ENCODE measurements around the gene RCOR2.

DNA sequence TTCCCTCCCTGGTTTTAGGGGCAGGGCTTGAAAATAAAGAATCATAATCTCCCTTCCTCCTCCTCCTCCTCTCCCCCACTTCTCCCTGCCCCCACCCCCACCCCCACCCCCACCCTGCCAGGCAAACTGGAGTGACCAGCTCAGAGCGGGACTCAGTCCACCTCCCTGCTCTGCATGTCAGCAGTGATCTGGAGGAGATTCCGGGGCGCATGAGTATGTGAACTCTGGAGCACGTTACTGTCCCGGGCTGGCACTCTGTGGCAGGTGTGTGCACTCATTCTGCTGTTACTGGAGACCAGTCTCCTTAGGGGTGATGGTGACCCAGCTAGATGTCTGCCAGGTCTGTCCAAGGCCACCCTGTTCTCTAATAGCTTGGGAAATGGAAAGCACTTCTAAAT lies 44.2 kb downstream of the RCOR2 start:
- TF ChIP-seq, protein P1, sequence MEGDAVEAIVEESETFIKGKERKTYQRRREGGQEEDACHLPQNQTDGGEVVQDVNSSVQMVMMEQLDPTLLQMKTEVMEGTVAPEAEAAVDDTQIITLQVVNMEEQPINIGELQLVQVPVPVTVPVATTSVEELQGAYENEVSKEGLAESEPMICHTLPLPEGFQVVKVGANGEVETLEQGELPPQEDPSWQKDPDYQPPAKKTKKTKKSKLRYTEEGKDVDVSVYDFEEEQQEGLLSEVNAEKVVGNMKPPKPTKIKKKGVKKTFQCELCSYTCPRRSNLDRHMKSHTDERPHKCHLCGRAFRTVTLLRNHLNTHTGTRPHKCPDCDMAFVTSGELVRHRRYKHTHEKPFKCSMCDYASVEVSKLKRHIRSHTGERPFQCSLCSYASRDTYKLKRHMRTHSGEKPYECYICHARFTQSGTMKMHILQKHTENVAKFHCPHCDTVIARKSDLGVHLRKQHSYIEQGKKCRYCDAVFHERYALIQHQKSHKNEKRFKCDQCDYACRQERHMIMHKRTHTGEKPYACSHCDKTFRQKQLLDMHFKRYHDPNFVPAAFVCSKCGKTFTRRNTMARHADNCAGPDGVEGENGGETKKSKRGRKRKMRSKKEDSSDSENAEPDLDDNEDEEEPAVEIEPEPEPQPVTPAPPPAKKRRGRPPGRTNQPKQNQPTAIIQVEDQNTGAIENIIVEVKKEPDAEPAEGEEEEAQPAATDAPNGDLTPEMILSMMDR (conservative IDR thresholded peaks at IDR 0.05 in 1 of 2, IDR thresholded peaks at IDR 0.05 in 1 of 2; ENCODE audit: extremely low read depth in 1 of 2, insufficient read depth in 1 of 2, low read depth in 1 of 2, low read length in 2 of 2): no peak
- TF ChIP-seq EZH2 (IDR thresholded peaks at IDR 0.05; ENCODE audit: borderline replicate concordance, low read length): no peak

Measured in mammary epithelial cell (primary cell).